ENCODE results near the gene CD6. TPM values are rescaled to one million over a fixed set of nuclear protein-coding genes. Genes with fewer than 3 reads are reported as not detected.

The CD6 gene
- total and polyA plus RNA-seq, 9 donors = 0.18 to 2.0 (median 0.65) TPM

DNA sequence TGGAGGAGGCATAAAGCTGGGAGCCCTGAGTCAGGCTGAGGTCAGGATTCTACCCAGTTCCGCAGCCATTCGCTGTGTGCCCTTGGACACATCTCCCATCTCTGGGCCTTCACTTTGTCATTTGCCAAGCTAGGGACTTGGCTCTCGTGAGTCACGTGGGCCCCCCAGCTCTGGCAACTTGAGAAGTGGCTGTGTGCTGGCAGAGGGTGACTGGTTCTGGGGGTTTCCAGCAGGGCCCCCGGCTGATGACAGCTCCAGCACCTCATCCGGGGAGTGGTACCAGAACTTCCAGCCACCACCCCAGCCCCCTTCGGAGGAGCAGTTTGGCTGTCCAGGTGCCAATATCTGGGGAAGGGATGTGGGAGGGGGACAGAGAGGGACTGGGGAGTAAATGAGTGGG lies 46.6 kb downstream of the CD6 start:
- H3K27ac ChIP-seq (ENCODE audit: low read length) = no peak overlapping the region
- no peak overlapping the region for H3K4me3 ChIP-seq (ENCODE audit: low read length)
- 73% methylated on average over 4 of the region's 7 CpGs for WGBS (ENCODE audit: insufficient coverage)
- H3K27me3 ChIP-seq (ENCODE audit: control insufficient read depth, insufficient read depth, low read length) = peaks cover 50% of the 10 kb centered on the region
- no peak for DNase-seq
- no peaks in the 10 kb centered on the region for H3K4me1 ChIP-seq (ENCODE audit: control insufficient read depth, insufficient read depth, low read length)
- no peaks in the 10 kb centered on the region for H3K9me3 ChIP-seq (replicated peaks; ENCODE audit: control insufficient read depth, low read depth, low read length)
- no peaks in the 10 kb centered on the region for H3K36me3 ChIP-seq (ENCODE audit: control insufficient read depth, insufficient read depth, low read length)

DNA sequence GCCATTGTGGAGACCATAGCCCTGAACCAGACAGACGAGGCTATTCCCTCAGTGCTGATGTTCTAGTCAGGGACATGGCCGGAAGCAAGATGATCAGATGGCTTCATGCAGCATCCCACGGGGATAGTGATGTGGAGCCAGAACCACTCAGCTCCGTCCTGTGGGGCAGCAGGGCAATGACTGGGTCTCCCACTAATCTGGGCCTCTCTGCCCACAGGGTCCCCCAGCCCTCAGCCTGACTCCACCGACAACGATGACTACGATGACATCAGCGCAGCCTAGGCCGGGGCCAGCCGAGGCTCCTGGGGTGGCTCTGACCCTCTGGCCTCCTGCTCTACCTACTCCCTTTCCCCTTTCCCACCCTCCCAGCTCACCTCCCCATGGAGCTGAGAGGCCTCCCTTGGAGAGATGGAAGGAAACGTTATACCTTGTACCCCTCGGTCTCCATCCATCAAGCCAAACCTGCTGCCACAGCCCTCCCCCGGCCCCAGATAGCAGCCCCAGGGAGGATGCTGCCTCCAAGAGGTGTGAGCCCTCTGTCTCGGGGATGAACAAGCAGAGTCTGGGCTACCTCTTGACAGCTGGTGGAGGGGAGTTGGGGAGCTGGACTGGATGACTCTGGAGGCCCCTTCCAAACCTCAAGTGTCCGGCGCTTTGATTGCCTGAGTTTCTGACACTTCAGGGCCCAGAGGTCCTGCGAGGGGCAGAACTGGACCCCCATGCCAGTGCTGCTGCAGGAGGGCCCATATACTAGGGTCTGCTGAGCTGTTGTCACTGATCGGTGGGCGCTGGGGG lies 47.8 kb downstream of the CD6 start:
- H3K4me3 ChIP-seq (ENCODE audit: low read length) = no peak overlapping the region
- H3K4me1 ChIP-seq (ENCODE audit: control insufficient read depth, insufficient read depth, low read length) = no peaks in the 10 kb centered on the region
- no peak for DNase-seq
- H3K27ac ChIP-seq (ENCODE audit: low read length) = no peak overlapping the region
- H3K27me3 ChIP-seq (ENCODE audit: control insufficient read depth, insufficient read depth, low read length) = peaks cover 54% of the 10 kb centered on the region
- no peaks in the 10 kb centered on the region for H3K9me3 ChIP-seq (replicated peaks; ENCODE audit: control insufficient read depth, low read depth, low read length)
- WGBS (ENCODE audit: insufficient coverage) = 72% methylated on average over 14 of the region's 19 CpGs
- H3K36me3 ChIP-seq (ENCODE audit: control insufficient read depth, insufficient read depth, low read length) = no peaks in the 10 kb centered on the region

DNA sequence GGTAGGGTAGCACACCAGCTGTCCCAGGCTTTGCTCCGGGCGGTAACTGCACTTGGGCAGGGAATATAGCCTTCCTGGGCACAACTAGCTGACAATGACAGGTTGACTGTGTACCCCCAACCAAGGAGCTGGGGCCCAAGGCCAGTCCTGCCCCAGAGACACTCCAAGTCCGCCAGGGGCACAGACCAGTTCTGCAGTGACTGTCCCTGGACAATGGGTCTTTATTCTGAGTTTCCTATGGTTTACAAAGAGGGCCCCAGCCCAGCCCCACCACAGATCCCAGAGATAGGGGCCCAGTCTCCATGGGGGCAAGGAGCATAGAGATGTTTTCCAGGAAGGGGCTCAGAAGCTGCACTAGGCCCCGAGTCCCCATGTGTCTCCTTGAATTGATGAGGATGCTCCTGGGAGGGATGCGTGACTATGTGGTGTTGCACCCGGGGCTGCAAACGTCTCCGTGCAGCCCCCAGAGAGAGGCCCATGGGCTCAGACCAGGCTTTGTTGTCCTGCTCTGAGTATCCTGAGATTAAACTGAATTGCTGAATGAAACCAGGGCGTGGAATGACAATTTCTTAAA lies 48.4 kb downstream of the CD6 start:
- 83% methylated on average over 8 of the region's 9 CpGs for WGBS (ENCODE audit: insufficient coverage)
- Histone ChIP-seq H3K27me3 (ENCODE audit: control insufficient read depth, insufficient read depth, low read length) (peaks cover 56% of the 10 kb centered on the region), H3K36me3 (ENCODE audit: control insufficient read depth, insufficient read depth, low read length) (no peaks in the 10 kb centered on the region), H3K9me3 (replicated peaks; ENCODE audit: control insufficient read depth, low read depth, low read length) (no peaks in the 10 kb centered on the region), H3K27ac (ENCODE audit: low read length) (no peak overlapping the region), H3K4me3 (ENCODE audit: low read length) (no peak overlapping the region), H3K4me1 (ENCODE audit: control insufficient read depth, insufficient read depth, low read length) (no peaks in the 10 kb centered on the region)
- DNase-seq = no peak

DNA sequence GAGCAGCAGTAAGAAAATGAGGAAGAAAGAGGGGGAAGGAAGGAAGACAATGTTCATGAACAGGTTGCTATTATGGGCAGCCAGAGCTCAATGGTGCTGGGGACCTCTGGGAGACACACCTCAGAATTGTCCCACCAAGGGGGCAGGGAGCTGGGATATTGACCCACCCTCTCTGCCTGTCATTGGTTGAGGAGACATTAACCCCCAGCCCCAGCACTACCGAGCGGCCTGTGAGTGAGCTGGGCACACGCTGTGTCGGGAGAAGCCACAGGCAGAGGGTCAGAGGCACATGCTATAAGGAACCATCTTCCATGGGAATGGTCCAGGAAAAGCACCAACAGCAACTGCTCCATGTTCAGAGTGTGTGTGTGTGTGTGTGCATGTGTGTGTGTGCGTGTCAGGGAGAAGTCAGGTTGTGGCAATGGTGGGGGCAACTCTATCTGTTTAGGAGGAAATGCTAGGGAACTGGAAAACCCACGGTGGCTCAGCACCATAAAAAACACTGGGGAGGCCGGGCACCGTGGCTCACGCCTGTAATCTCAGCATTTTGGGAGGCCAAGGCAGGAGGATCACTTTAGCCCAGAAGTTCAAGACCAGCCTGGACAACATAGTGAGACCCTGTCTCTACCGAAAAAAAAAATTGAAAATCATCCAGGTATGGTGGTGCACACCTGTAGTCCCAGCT lies 49.2 kb downstream of the CD6 start:
- Histone ChIP-seq H3K27me3 (ENCODE audit: control insufficient read depth, insufficient read depth, low read length) (peaks cover 59% of the 10 kb centered on the region), H3K9me3 (replicated peaks; ENCODE audit: control insufficient read depth, low read depth, low read length) (no peaks in the 10 kb centered on the region), H3K4me3 (ENCODE audit: low read length) (no peak overlapping the region), H3K36me3 (ENCODE audit: control insufficient read depth, insufficient read depth, low read length) (no peaks in the 10 kb centered on the region), H3K4me1 (ENCODE audit: control insufficient read depth, insufficient read depth, low read length) (no peaks in the 10 kb centered on the region), H3K27ac (ENCODE audit: low read length) (no peak overlapping the region)
- WGBS (ENCODE audit: insufficient coverage) = 94% methylated on average over 7 of the region's 10 CpGs
- DNase-seq = no peak

DNA sequence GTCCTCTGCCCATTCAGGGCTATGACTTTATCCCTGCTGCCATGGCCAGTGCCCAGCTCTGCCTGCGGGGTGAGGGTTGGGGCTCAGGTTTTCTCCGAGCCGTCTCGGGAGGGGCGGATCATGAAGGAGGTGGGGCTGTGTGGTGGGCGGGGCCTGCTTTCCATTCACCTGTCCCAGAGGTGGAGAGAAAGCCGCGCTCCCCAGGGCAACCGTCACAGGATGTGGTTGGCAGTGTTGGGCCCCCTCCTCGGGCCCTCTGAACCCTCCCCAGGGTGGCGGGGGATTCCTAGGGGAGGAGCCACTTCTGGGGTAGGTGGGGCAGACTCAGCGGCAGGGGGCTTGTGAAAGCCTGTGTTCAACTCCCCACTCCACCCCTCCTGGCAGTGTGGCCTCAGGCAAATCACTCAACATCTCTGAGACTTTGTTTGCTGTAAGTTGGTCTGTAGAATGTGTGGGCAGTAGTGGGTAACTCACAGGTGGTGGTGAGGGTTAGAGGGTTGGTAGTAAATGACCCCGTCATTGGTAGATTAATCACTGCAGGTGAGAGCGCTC lies 50.3 kb downstream of the CD6 start:
- Histone ChIP-seq H3K27ac (ENCODE audit: low read length) (no peak overlapping the region), H3K4me3 (ENCODE audit: low read length) (no peak overlapping the region), H3K4me1 (ENCODE audit: control insufficient read depth, insufficient read depth, low read length) (peaks cover 3% of the 10 kb centered on the region), H3K9me3 (replicated peaks; ENCODE audit: control insufficient read depth, low read depth, low read length) (no peaks in the 10 kb centered on the region), H3K27me3 (ENCODE audit: control insufficient read depth, insufficient read depth, low read length) (peaks cover 56% of the 10 kb centered on the region), H3K36me3 (ENCODE audit: control insufficient read depth, insufficient read depth, low read length) (no peaks in the 10 kb centered on the region)
- WGBS (ENCODE audit: insufficient coverage) = 18% methylated on average over 11 of the region's 14 CpGs
- DNase-seq = no peak

DNA sequence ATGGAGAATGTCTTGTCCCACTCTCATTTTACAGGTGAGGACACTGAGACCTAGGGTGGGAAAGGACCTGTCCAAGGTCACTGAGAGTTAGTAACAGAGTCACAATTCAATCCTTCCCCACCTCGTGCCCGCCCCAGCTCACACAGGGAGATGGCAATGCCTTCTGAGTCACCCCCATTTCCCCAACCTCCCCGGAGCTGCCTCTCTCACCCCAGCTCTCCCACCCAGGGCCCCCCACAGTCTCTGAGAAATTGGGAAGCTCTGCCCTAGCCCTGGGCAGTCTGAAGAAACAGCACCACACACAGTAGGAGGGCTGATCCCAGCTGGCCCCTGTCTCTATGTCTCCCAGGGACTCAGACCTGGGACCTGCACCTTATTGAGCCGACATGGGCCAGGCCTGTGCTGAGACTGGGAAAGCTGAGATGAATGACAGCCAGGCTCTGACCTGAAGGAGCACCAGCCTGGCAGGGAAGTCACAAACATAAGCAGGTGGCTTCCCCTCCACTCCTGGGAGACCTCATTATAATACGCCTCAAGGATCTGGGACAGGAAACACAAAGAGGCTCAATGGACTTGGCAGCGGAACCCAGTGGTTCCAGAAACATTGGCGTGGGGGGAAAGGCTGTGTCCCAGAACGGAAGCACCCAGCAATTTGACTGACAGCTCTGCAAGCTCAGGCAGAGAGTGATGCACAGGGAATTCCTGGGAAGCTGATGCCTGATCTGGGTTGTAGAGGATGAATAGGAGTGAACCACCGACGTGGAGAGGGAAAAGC lies 51.0 kb downstream of the CD6 start:
- no peaks in the 10 kb centered on the region for H3K9me3 ChIP-seq (replicated peaks; ENCODE audit: control insufficient read depth, low read depth, low read length)
- 42% methylated on average over 8 of the region's 10 CpGs for WGBS (ENCODE audit: insufficient coverage)

DNA sequence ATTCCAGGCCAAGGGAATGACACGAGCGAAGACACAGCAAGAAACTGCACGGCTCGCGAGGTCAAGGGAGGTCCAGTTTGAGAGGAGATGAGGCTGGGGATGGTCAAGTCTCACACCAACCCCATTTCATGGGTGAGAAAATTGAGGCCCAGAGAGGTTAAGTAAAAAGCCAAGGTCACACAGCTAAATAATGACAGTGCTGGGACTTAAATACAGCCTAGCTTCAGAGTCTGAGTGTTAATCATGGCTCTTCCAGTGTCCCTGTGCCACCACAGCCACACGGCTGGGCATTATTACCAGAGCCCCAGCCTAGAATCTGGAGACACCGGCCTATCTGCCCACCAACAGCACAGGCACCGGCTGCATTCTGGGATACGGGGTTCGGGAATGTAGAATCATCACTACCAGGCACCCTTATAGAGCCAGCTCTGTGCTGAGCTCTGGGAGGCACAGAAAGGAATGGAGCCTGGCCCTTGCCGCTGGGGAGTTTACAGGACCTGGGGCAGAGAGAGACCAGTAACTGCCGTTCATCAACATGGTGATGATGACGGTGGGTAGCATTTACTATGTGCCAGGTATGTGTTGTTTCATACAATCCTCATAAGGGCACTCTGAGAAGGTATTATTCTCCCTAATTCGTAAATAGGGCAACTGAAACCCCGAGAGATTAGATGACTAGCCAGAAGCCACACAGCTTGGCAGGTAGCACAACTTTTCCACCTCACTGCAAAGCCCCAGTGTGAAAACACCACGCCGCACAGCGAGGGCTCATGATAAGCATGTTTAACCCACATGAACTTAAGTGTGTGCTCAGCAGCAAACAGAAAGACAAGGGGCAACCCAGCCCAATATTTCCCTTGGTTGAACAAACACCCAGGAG lies 51.8 kb downstream of the CD6 start:
- Histone ChIP-seq H3K4me3 (ENCODE audit: low read length) (no peak overlapping the region), H3K27me3 (ENCODE audit: control insufficient read depth, insufficient read depth, low read length) (peaks cover 42% of the 10 kb centered on the region), H3K9me3 (replicated peaks; ENCODE audit: control insufficient read depth, low read depth, low read length) (no peaks in the 10 kb centered on the region), H3K27ac (ENCODE audit: low read length) (no peak overlapping the region), H3K4me1 (ENCODE audit: control insufficient read depth, insufficient read depth, low read length) (peaks cover 3% of the 10 kb centered on the region), H3K36me3 (ENCODE audit: control insufficient read depth, insufficient read depth, low read length) (no peaks in the 10 kb centered on the region)
- DNase-seq = no peak
- 70% methylated on average over 11 of the region's 18 CpGs for WGBS (ENCODE audit: insufficient coverage)

More for the DNA sequence above, 51.0 kb downstream of the CD6 start:
- H3K27me3 ChIP-seq (ENCODE audit: control insufficient read depth, insufficient read depth, low read length) = peaks cover 51% of the 10 kb centered on the region
- no peaks in the 10 kb centered on the region for H3K36me3 ChIP-seq (ENCODE audit: control insufficient read depth, insufficient read depth, low read length)
- H3K27ac ChIP-seq (ENCODE audit: low read length) = no peak overlapping the region
- H3K4me1 ChIP-seq (ENCODE audit: control insufficient read depth, insufficient read depth, low read length) = peaks cover 3% of the 10 kb centered on the region
- H3K4me3 ChIP-seq (ENCODE audit: low read length) = no peak overlapping the region
- no peak for DNase-seq

DNA sequence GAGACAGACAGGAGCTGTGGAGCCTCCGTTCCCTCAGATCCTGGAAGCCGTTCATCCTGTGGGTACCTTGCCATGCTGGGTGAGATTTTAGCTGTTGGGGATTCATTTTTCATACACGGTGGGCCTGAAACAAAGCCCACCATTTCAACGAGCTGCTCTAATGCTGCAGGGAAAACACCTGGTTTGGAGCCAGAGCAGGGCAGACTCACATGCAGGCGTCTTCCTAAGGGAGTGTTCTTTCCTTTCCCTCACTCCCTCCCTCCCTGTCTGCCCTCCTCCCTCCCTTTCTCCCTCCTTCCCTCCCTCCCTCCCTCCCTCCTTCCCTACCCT lies 52.5 kb downstream of the CD6 start:
- Histone ChIP-seq H3K4me3 (ENCODE audit: low read length) (no peak overlapping the region), H3K36me3 (ENCODE audit: control insufficient read depth, insufficient read depth, low read length) (no peaks in the 10 kb centered on the region), H3K27ac (ENCODE audit: low read length) (no peak overlapping the region), H3K4me1 (ENCODE audit: control insufficient read depth, insufficient read depth, low read length) (peaks cover 3% of the 10 kb centered on the region), H3K9me3 (replicated peaks; ENCODE audit: control insufficient read depth, low read depth, low read length) (no peaks in the 10 kb centered on the region), H3K27me3 (ENCODE audit: control insufficient read depth, insufficient read depth, low read length) (peaks cover 41% of the 10 kb centered on the region)
- no peak for DNase-seq
- 8% methylated on average over 4 of the region's 5 CpGs for WGBS (ENCODE audit: insufficient coverage)

All from muscle of leg (tissue), 11 donors.